ENCODE data around the gene ZBTB25. TPM values are rescaled to one million over a fixed set of nuclear protein-coding genes. Genes with fewer than 3 reads are reported as not detected.

ZBTB25 gene
- total RNA-seq, 1 donor, result 9.8 TPM

DNA sequence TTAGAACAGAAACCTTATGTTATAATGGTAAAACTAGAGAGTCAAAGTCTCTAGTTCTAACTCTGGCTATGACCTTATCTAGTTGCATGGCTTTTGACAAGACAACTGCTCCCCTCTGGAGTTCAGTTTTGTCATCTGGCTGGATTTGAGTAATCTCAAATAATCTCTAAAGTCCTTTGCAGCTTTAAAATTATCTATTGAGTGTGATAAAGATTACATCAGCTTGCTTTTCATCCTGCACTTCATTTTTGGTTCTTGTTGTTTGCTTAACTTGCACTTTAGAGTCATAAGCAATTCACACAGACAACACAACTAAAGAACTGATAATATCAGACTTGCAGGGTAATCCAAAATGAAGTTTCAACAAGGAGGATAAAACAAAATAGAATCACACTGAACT is 36.1 kb downstream of the ZBTB25 start:
- Histone ChIP-seq H3K9me3 (ENCODE audit: low read depth, low read length) (no peaks in the 10 kb centered on the region), H3K4me2 (ENCODE audit: insufficient read depth, low read length) (no peak overlapping the region), H4K20me1 (ENCODE audit: insufficient read depth, low read length) (no peaks in the 10 kb centered on the region), H3K79me2 (ENCODE audit: insufficient read depth, low read length) (no peaks in the 10 kb centered on the region), H2AFZ (ENCODE audit: low read length) (no peak overlapping the region), H3K36me3 (ENCODE audit: insufficient read depth, low read length) (no peaks in the 10 kb centered on the region), H3K27ac (ENCODE audit: low read depth, low read length) (no peak overlapping the region), H3K4me1 (ENCODE audit: insufficient read depth, low read length) (peaks cover 10% of the 10 kb centered on the region), H3K27me3 (ENCODE audit: insufficient read depth, low read length) (no peaks in the 10 kb centered on the region), H3K4me3 (ENCODE audit: insufficient read depth, low read length) (no peak overlapping the region)
- DNase-seq (ENCODE audit: insufficient read length, low spot score, missing footprints), result no peak
- TF ChIP-seq, protein P1, sequence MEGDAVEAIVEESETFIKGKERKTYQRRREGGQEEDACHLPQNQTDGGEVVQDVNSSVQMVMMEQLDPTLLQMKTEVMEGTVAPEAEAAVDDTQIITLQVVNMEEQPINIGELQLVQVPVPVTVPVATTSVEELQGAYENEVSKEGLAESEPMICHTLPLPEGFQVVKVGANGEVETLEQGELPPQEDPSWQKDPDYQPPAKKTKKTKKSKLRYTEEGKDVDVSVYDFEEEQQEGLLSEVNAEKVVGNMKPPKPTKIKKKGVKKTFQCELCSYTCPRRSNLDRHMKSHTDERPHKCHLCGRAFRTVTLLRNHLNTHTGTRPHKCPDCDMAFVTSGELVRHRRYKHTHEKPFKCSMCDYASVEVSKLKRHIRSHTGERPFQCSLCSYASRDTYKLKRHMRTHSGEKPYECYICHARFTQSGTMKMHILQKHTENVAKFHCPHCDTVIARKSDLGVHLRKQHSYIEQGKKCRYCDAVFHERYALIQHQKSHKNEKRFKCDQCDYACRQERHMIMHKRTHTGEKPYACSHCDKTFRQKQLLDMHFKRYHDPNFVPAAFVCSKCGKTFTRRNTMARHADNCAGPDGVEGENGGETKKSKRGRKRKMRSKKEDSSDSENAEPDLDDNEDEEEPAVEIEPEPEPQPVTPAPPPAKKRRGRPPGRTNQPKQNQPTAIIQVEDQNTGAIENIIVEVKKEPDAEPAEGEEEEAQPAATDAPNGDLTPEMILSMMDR (IDR thresholded peaks at IDR 0.05; ENCODE audit: extremely low read depth, low read depth, low read length), result no peak

DNA sequence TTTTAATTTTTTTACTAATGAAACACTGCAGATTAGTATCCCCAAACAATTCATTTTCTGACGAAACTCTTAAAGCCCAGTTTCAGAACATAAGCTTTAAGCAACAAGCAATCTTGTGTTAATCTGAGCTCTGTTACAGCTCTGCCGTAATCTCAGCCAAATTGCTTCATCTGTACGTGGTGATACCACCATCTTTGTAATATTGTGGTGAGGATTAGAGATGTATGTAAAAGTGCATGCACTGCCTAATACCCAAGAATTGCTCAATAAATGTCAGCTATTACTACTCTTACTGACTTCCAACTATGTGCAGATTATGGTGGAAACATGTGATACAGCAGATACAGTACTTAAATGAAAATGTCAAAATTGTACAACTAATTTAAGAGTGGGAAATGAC is 36.5 kb downstream of the ZBTB25 start:
- Histone ChIP-seq H3K27me3 (ENCODE audit: insufficient read depth, low read length) (no peaks in the 10 kb centered on the region), H3K4me2 (ENCODE audit: insufficient read depth, low read length) (no peak overlapping the region), H4K20me1 (ENCODE audit: insufficient read depth, low read length) (no peaks in the 10 kb centered on the region), H3K4me3 (ENCODE audit: insufficient read depth, low read length) (no peak overlapping the region), H3K36me3 (ENCODE audit: insufficient read depth, low read length) (no peaks in the 10 kb centered on the region), H3K4me1 (ENCODE audit: insufficient read depth, low read length) (peaks cover 10% of the 10 kb centered on the region), H3K9me3 (ENCODE audit: low read depth, low read length) (no peaks in the 10 kb centered on the region), H3K79me2 (ENCODE audit: insufficient read depth, low read length) (no peaks in the 10 kb centered on the region), H3K27ac (ENCODE audit: low read depth, low read length) (no peak overlapping the region), H2AFZ (ENCODE audit: low read length) (no peak overlapping the region)
- DNase-seq (ENCODE audit: insufficient read length, low spot score, missing footprints), result no peak
- TF ChIP-seq, protein P1 (IDR thresholded peaks at IDR 0.05; ENCODE audit: extremely low read depth, low read depth, low read length), result no peak

DNA sequence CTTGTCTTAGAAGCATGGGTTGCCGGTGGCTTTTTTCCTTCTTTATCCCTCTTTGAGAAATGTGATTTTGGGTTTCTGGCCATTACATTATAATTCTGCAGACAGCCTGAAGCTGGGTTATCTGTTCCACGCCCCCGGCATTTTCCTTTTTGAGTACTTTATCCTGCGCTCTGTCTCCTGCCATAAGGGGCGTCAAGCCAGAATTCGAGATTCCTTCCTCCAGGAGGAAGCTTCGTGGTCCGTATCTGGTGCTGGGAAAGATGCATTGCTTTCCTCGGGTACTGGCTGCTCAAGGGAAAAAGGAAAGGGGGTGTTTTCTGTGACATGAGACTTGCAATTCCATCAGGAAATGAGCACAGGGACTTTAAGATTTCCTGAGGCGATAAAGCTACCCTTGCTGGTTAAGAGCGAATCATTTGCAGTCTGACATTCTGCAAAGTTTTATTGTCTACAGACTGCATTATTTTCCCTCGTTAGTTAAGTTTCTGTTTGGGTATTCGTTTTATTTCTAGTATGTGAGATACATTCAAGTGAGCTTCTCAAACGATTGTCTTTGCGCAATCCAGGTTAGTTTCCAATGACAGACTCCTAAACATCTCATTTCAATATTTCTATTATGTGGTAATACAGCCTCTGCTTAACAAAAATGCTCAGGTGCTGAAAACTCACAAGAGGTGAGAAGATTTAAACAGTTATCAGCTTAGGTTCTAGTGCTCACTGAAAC is 37.6 kb downstream of the ZBTB25 start:
- Histone ChIP-seq H3K27me3 (ENCODE audit: insufficient read depth, low read length) (no peaks in the 10 kb centered on the region), H3K36me3 (ENCODE audit: insufficient read depth, low read length) (no peaks in the 10 kb centered on the region), H3K4me1 (ENCODE audit: insufficient read depth, low read length) (peaks cover 10% of the 10 kb centered on the region), H3K27ac (ENCODE audit: low read depth, low read length) (no peak overlapping the region), H3K4me3 (ENCODE audit: insufficient read depth, low read length) (peak overlapping the region; percentile 82), H2AFZ (ENCODE audit: low read length) (peak overlapping the region; percentile 82), H3K4me2 (ENCODE audit: insufficient read depth, low read length) (peak overlapping the region; percentile 97), H3K9me3 (ENCODE audit: low read depth, low read length) (no peaks in the 10 kb centered on the region), H3K79me2 (ENCODE audit: insufficient read depth, low read length) (no peaks in the 10 kb centered on the region), H4K20me1 (ENCODE audit: insufficient read depth, low read length) (no peaks in the 10 kb centered on the region)
- DNase-seq (ENCODE audit: insufficient read length, low spot score, missing footprints), result peak; percentile 88
- TF ChIP-seq, protein P1 (IDR thresholded peaks at IDR 0.05; ENCODE audit: extremely low read depth, low read depth, low read length), result peak; percentile 43

DNA sequence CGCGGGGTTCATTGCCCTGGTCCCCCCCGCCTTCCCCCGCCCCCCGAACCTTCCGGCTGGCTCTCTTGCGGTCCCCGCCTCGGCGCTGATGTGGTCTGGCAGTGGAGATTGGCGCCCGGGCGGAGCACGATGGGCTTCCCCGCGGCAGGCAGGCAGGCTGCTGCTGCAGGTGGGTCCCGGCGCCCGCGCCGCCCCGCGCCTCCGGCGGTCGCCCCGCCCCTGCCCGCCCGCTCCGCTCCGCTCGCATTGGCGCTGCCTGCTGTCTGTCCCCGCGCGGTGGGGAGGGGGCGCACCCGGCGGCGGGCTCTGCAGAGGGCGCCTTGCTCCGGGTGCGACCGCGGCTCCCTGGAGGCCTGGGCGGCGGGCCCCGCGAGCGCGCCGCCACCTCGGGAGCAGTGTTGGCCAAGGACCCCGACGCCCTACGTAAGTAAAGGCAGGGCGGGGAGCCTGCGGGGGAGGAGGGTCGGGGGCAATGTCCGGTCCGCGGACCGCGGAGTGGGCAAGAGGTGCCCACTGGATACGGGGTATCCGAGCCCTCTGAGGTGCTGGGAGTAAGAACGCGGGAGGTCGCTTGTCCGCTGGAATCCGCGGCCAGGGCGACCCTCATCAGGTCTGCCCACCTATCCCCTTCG is 38.3 kb downstream of the ZBTB25 start, which contains the start of gene AKAP5:
Gene AKAP5, plus strand, starts transcription at position 309 of the 632 bp plus-strand sequence. CDS start 2,896 bp downstream, outside the sequence.
- no peaks in the 10 kb centered on the region for H3K79me2 ChIP-seq (ENCODE audit: insufficient read depth, low read length)
- peak within 1 kb of the TSS; percentile 82 for H2AFZ ChIP-seq (ENCODE audit: low read length)
- H3K27ac ChIP-seq (ENCODE audit: low read depth, low read length), result no peak within 1 kb of the TSS
- peak within 1 kb of the TSS; percentile 82 for H3K4me3 ChIP-seq (ENCODE audit: insufficient read depth, low read length)
- peaks cover 10% of the 10 kb centered on the region for H3K4me1 ChIP-seq (ENCODE audit: insufficient read depth, low read length)
- DNase-seq (ENCODE audit: insufficient read length, low spot score, missing footprints), result peak; percentile 90
- H4K20me1 ChIP-seq (ENCODE audit: insufficient read depth, low read length), result no peaks in the 10 kb centered on the region
- no peaks in the 10 kb centered on the region for H3K9me3 ChIP-seq (ENCODE audit: low read depth, low read length)
- H3K4me2 ChIP-seq (ENCODE audit: insufficient read depth, low read length), result peak within 1 kb of the TSS; percentile 97
- no peaks in the 10 kb centered on the region for H3K27me3 ChIP-seq (ENCODE audit: insufficient read depth, low read length)
- TF ChIP-seq, protein P1 (IDR thresholded peaks at IDR 0.05; ENCODE audit: extremely low read depth, low read depth, low read length), result no peak
- no peaks in the 10 kb centered on the region for H3K36me3 ChIP-seq (ENCODE audit: insufficient read depth, low read length)

Measured in osteoblast (primary cell).